ENCODE measurements around the gene SOX6.
"Not testable (repeated sequence)": the region's sequence is repeated elsewhere in the genome, so short reads cannot be mapped to it uniquely, and the experiment has no call there.

Gene SOX6

GRCh38 chr11:16034074-16034473 is 322.3 kb downstream of the SOX6 start:
- in situ Hi-C loops (cut with HindIII; ENCODE audit: low pct_ligation_motif_present, low sequenced_read_pairs) = no loop called here
- Histone ChIP-seq H3K36me3 (replicated peaks) (no peaks in the 10 kb centered on the region), H3K4me3 (ENCODE audit: low read depth, low read length) (no peak overlapping the region), H3K27ac (no peak overlapping the region), H3K27me3 (replicated peaks) (no peaks in the 10 kb centered on the region)
- DNase-seq = no peak
- no peak for TF ChIP-seq CTCF (IDR thresholded peaks at IDR 0.05; ENCODE audit: low read depth, low read length, missing control alignments)

DNA sequence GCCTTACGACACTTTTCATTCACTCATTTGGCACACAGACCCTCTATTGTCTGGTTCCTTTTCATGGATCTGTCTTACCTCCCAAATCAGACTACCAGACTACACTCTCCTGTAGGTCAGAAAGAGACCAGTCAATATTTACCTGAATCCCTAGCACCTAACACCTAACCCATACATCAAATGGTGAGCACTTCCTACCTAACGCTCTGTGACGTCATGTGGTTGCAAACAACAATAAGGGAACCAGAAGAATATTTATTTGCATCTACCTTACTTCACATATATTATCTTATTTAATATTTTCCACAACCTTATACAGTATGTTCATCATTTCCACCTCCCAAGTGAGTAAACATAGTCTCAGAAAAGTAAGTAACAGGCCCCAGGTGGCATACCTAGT is 323.4 kb downstream of the SOX6 start:
- no peak for DNase-seq
- no peaks in the 10 kb centered on the region for H3K36me3 ChIP-seq (replicated peaks)
- in situ Hi-C loops (cut with HindIII; ENCODE audit: low pct_ligation_motif_present, low sequenced_read_pairs) = no loop called here
- no peak for TF ChIP-seq CTCF (IDR thresholded peaks at IDR 0.05; ENCODE audit: low read depth, low read length, missing control alignments)
- H3K27me3 ChIP-seq (replicated peaks) = no peaks in the 10 kb centered on the region
- H3K27ac ChIP-seq = no peak overlapping the region
- no peak overlapping the region for H3K4me3 ChIP-seq (ENCODE audit: low read depth, low read length)

DNA sequence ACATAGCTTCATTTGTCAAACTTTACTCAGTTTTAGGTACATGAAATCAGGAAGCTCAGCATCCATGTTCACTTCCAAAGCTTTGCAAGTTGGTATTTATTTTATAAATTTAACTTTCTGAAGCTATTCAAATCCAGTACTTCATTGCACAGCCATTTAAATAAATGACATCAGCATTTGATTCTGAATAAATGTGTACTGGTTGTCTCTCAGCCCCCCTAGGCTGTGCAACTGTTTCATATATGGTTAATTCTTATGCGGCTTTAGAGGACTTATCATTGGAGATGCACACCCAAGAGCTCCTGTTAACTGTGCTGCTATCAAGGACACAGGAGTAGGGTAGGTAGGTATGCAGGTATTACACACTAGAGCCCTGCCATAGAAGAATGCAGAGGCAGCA is 325.1 kb downstream of the SOX6 start:
- H3K27ac ChIP-seq = no peak overlapping the region
- no peaks in the 10 kb centered on the region for H3K27me3 ChIP-seq (replicated peaks)
- H3K36me3 ChIP-seq (replicated peaks) = no peaks in the 10 kb centered on the region
- H3K4me3 ChIP-seq (ENCODE audit: low read depth, low read length) = no peak overlapping the region
- DNase-seq = no peak
- no peak for TF ChIP-seq CTCF (IDR thresholded peaks at IDR 0.05; ENCODE audit: low read depth, low read length, missing control alignments)
- in situ Hi-C loops (cut with HindIII; ENCODE audit: low pct_ligation_motif_present, low sequenced_read_pairs) = no loop called here

DNA sequence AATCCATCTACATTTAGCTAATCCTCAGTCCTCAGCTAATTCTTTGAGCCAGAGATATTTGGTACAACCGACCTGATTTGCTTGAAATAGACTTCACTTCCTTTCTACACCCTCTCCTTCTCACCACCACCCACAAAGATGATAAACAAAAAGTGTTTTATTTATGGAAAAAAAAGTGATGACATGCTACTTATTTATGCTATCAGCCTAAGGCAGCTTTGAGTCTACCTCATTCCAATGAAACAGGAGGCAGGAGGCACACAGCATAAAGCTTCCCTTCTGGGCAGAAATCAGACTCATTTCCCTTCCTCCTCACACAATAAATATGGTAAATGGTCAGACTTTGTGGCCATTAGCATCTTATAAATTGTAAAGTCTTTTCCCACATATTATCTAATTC is 325.7 kb downstream of the SOX6 start:
- no peak for DNase-seq
- Histone ChIP-seq H3K27ac (no peak overlapping the region), H3K27me3 (replicated peaks) (no peaks in the 10 kb centered on the region), H3K36me3 (replicated peaks) (no peaks in the 10 kb centered on the region), H3K4me3 (ENCODE audit: low read depth, low read length) (no peak overlapping the region)
- in situ Hi-C loops (cut with HindIII; ENCODE audit: low pct_ligation_motif_present, low sequenced_read_pairs) = no loop called here
- TF ChIP-seq CTCF (IDR thresholded peaks at IDR 0.05; ENCODE audit: low read depth, low read length, missing control alignments) = no peak

- H3K36me3 ChIP-seq (replicated peaks); H3K27ac ChIP-seq; H3K27me3 ChIP-seq (replicated peaks); in situ Hi-C loops (cut with HindIII; ENCODE audit: low pct_ligation_motif_present, low sequenced_read_pairs); H3K4me3 ChIP-seq (ENCODE audit: low read depth, low read length): not testable (repeated sequence)
- DNase-seq = peak; percentile 9
These were observed 327.2 kb downstream of the SOX6 start for GRCh38 chr11:16029151-16029550.

- DNase-seq = peak; percentile 28
- no peak for TF ChIP-seq CTCF (IDR thresholded peaks at IDR 0.05; ENCODE audit: low read depth, low read length, missing control alignments)
- H3K27me3 ChIP-seq (replicated peaks) = no peaks in the 10 kb centered on the region
- no peaks in the 10 kb centered on the region for H3K36me3 ChIP-seq (replicated peaks)
- H3K27ac ChIP-seq = no peak overlapping the region
- H3K4me3 ChIP-seq (ENCODE audit: low read depth, low read length) = no peak overlapping the region
- in situ Hi-C loops (cut with HindIII; ENCODE audit: low pct_ligation_motif_present, low sequenced_read_pairs) = no loop called here
These were observed 327.9 kb downstream of the SOX6 start for GRCh38 chr11:16028419-16028818.

Measured in brain microvascular endothelial cell (primary cell).